ENCODE data around the gene IGLL1. TPM values are rescaled to one million over a fixed set of nuclear protein-coding genes. Genes with fewer than 3 reads are reported as not detected.

The IGLL1 gene
- total RNA-seq, 4 donors from 2014 or later = not detected

DNA sequence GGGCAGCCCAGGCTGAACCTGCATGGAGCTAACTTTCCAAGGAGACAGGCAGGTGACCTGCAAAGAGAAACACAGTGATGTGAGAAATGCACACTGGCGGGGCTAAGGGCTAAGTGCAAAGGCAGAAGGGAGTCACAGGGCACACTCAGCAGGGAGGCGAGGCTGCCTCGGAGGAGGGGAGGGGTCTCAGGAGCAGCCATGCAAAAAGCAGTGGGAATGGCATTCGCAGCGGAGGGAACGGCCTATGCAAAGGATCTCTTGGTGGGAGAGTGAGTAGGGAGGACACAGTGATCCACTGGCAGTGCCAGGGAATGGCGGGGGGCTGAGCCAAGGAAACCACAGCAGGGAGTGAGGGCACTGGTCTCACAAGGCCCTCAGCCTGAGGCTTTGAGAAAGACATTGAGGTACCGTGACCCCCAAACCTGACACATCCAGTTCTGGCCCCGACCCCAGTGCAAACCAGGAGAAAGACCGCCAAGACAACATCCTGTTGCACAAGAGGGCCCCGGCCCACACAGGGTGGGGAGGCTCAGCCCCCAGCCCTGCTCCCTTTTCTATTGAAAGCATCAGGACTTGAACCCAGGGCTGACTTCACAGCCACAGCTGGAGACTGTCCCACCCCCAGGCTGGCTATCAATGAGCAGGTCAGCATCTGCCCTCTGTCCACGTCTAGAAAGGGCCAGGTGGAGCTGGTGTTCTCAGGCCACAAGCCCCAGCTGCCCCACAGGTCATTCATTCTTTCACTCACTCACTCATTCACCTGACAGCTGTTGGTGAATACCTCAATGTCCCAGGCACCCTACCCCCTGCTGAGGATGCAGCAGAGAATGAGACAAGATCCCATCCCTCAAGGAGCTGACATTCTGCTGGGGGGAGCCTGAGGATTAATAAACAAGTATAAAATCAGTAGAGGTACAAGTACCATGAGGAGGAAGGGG, 50.7 kb downstream of the IGLL1 start:
- TF ChIP-seq, protein P1, sequence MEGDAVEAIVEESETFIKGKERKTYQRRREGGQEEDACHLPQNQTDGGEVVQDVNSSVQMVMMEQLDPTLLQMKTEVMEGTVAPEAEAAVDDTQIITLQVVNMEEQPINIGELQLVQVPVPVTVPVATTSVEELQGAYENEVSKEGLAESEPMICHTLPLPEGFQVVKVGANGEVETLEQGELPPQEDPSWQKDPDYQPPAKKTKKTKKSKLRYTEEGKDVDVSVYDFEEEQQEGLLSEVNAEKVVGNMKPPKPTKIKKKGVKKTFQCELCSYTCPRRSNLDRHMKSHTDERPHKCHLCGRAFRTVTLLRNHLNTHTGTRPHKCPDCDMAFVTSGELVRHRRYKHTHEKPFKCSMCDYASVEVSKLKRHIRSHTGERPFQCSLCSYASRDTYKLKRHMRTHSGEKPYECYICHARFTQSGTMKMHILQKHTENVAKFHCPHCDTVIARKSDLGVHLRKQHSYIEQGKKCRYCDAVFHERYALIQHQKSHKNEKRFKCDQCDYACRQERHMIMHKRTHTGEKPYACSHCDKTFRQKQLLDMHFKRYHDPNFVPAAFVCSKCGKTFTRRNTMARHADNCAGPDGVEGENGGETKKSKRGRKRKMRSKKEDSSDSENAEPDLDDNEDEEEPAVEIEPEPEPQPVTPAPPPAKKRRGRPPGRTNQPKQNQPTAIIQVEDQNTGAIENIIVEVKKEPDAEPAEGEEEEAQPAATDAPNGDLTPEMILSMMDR (IDR thresholded peaks at IDR 0.05; ENCODE audit: low read depth) = no peak

DNA sequence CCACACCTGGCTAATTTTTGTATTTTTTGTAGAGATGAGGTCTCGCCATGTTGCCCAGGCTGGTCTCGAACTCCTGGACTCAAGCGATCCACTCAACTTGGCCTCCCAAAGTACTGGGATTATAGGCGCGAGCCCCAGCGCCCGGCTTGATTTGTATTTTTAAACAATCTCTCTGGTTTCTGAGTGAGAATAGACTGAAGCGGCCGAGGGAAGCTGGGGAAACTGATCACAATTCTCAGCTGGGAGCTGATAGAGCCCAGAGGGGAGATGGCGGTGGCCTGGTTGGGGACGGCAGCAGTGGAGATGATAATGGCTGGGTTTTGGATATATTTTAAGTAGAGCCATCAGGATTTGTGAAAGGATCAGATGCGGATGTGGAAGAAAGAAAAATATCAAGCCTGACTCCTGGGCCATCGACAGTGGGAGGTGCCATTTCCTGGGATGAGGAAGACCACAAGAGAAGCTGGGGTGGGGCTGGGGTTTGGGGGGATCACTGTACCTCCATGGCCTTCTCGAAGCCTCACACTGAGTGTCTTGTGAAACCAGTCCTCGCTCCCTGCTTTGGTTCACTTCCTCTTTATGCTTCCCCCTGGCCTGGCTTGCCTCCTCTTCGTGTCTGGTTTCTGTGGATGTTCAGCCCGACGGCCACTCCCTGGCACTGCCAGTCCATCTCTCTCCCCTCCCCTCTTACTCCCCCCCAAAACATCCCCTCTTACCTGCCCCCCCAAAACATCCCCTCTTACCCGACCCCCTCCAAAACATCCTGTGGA, 51.9 kb downstream of the IGLL1 start:
- TF ChIP-seq, protein P1 (IDR thresholded peaks at IDR 0.05; ENCODE audit: low read depth) = no peak

DNA sequence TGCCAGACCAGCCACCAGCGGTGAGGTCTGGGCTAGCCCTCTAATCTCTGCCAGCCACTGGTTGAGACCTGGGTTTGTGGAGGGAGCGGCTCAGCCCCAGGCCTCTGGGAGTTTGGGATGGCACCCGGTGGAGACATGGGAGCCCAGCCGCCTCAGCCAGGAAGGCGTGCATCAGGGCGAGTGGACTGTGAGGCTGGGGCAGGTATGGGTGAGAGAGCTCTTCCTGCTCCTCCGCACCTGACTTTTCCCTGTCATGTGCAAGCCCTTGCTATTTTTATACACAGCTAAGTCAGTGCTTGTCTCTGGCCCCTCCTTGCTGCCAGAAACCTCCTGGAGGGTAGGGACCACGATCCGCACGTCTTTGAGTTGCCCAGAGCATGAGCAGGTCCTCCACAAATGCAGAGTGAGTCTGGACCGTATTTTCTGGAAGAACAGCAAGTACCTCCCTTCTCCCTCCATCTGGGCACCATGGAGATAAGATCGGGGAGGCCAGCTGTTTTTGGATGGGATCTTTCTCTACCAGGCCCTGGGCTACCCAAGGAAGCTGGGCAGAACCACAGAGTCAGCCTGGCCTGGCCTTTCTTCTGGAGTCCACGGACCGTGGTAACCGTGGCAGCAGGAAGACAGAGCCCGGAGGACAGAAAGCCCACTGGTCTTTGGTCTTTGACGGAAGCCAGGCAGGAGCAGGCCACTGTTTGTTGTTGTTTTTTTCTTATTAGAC, 53.3 kb downstream of the IGLL1 start:
- TF ChIP-seq, protein P1 (IDR thresholded peaks at IDR 0.05; ENCODE audit: low read depth) = no peak

DNA sequence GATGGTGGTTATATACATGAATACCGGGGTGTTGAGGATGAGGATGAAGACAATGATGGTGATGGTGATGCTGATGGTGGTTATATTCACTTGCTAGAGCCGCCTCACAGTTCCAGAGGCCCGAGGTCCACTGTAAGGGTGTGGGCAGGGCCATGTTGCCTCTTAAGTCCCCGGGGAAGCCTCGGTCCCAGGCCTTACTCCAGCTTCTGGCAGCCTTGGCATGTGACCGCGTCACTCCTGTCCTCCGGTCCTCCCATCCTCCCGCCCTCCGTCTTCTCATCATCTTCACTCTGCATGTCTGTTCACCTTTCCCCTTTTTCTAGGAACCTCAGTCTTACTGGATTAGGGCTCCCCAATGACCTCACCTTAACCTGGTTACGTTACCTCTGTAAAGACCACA, 54.6 kb downstream of the IGLL1 start:
- TF ChIP-seq, protein P1 (IDR thresholded peaks at IDR 0.05; ENCODE audit: low read depth) = no peak

DNA sequence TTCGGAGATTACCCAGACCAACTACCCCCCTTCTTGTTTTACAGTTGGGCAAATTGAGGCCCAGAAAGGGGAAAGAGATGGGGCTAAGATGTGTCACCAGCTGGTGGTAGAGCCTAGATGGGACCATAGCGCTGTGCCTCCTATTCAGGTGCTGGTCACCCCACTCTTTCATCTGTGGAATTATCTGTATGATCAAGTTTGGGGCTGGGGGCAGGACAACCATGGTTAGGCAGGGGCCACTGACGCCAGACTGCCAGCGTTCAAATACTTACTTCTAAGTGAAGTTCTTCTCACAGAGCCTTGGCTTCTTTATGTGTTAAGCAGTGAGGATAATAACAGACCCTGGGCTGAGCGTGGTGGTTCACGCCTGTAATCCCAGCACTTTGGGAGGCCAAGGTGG, 55.9 kb downstream of the IGLL1 start:
- TF ChIP-seq, protein P1 (IDR thresholded peaks at IDR 0.05; ENCODE audit: low read depth) = no peak

DNA sequence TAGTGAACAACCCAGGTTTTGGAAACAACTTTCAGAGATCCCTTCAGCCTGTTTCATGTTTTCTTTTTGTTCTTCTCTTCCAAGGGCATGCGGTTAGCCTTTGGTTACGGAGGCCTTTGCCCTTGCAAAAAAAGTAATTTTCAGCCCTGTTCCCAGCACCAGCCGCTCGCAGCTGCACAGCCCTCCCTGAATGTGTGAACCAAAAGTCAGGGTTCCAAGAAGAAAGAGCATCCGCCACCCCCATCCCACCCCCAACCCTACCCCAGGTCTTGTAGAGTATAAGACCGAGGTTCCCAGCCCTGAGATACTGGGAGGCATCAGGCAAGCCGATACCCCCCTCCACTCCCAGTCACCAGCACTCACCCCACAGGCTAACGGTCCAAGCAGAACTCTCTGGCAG, 56.4 kb downstream of the IGLL1 start:
- TF ChIP-seq, protein P1 (IDR thresholded peaks at IDR 0.05; ENCODE audit: low read depth) = no peak

Small RNAs within 50 kb of the gene (small RNA-seq; reads per million reads assigned to genes)
- not detected for gene AP000346.3

Other genes with a start within 250 kb of the IGLL1 start
- gene DRICH1, start 52.0 kb upstream of the IGLL1 start, total RNA-seq = 1 to 10 TPM in 1 of 4 donors, under 1 TPM in 2, not detected in 1; 0.44 to 1.5 (median 0.57) TPM
- gene RGL4, start 110.7 kb upstream of the IGLL1 start, total RNA-seq = not detected
- 1 to 10 TPM; 2.9 to 7.0 (median 3.7) TPM for gene ZNF70, start 170.8 kb upstream of the IGLL1 start, total RNA-seq
- 1 to 10 TPM in 1 of 4 donors, not detected in 3; 6.8 TPM for gene VPREB3, start 174.1 kb upstream of the IGLL1 start, total RNA-seq
- gene C22orf15, start 182.7 kb upstream of the IGLL1 start, total RNA-seq = not detected
- 10 to 100 TPM in 3 of 4 donors, 1 to 10 TPM in 1; 9.3 to 84.6 (median 26.6) TPM for gene CHCHD10, start 187.7 kb upstream of the IGLL1 start, total RNA-seq
- 1 to 10 TPM; 2.1 to 2.8 (median 2.2) TPM for gene MMP11, start 192.6 kb upstream of the IGLL1 start, total RNA-seq
- gene SMARCB1, start 206.7 kb upstream of the IGLL1 start, total RNA-seq = 10 to 100 TPM; 26.3 to 84.2 (median 37.5) TPM